B cell (primary cell): Measurements from ENCODE around the gene FYN. TPM values are rescaled to one million over a fixed set of nuclear protein-coding genes. Genes with fewer than 3 reads are reported as not detected.

Source experiments
- ATAC-seq: fragments of 200-7000 bp; cut with Tn5 transposase; one replicate; pipeline ENCODE4 v1.10.0; 2021; ENCODE audit warnings: low read depth, mild to moderate bottlenecking, moderate number of reproducible peaks, moderate library complexity
- CTCF ChIA-PET: fragments of 350-600 bp; sonication (Branson Sonifier 250); formaldehyde crosslinking; loops from one replicate; lab custom pipeline; 2021; ENCODE audit warnings: antibody characterized with exemption, inconsistent platforms; lab: Charles Lee
- POLR2A ChIA-PET: fragments of 350-600 bp; sonication (Branson Sonifier 250); formaldehyde crosslinking; loops from one replicate; lab custom pipeline; 2021; ENCODE audit warnings: antibody characterized with exemption; lab: Charles Lee
- DNase-seq: peaks from one replicate; pipeline ENCODE4 v3.0.0; 2013
- H2AFZ ChIP-seq: 2 replicates; pipeline ENCODE4 v1.6.1; 2012; ENCODE audit warnings: mild to moderate bottlenecking, low read depth, low read length; ENCODE audit not compliant: insufficient read depth, poor library complexity, severe bottlenecking
- H3K27ac ChIP-seq, 2 donors: 1 replicate in 1 of 2; 2 replicates in 1 of 2; pipeline ENCODE4 v1.5.1; 2012 to 2013; ENCODE audit warnings: low read length in 2 of 2, mild to moderate bottlenecking in 2 of 2, moderate library complexity in 1 of 2
- H3K27me3 ChIP-seq, 4 experiments: fragments of 200-600 bp in 1 of 4; sonication (generic) in 1 of 4; replicated peaks in 1 of 4; 1 replicate in 2 of 4; 2 replicates in 2 of 4; pipeline versions ENCODE4 v1.6.1 to v1.7.0; 2013 to 2016; ENCODE audit warnings: low read length in 3 of 4, mild to moderate bottlenecking in 2 of 4, mixed read lengths in 1 of 4, moderate library complexity in 1 of 4; ENCODE audit not compliant: insufficient read depth in 4 of 4, control insufficient read depth in 3 of 4; ENCODE audit errors: control extremely low read depth in 1 of 4
- H3K36me3 ChIP-seq, 2 experiments: replicated peaks in 1 of 2; 1 replicate in 1 of 2; 2 replicates in 1 of 2; pipeline versions ENCODE4 v1.6.1 to v1.7.1; 2013; ENCODE audit warnings: low read length in 1 of 2; ENCODE audit not compliant: insufficient read depth in 2 of 2, control insufficient read depth in 1 of 2; ENCODE audit errors: control extremely low read depth in 1 of 2, extremely low read depth in 1 of 2
- H3K4me1 ChIP-seq, 2 donors: fragments of 200-600 bp in 1 of 2; sonication (generic) in 1 of 2; 1 replicate in 1 of 2; 2 replicates in 1 of 2; pipeline versions ENCODE4 v1.5.1 to v1.6.1; 2013 to 2017; ENCODE audit warnings: low read length in 2 of 2; ENCODE audit not compliant: control insufficient read depth in 2 of 2, insufficient read depth in 2 of 2
- H3K4me2 ChIP-seq: replicated peaks from 2 replicates; pipeline ENCODE3; 2012; ENCODE audit warnings: mild to moderate bottlenecking, low read depth, low read length; ENCODE audit not compliant: poor library complexity, severe bottlenecking
- H3K4me3 ChIP-seq, 5 experiments: fragments of 200-600 bp in 1 of 5; sonication (generic) in 1 of 5; 1 replicate in 3 of 5; 2 replicates in 2 of 5; pipeline versions ENCODE4 v1.5.1 to v1.7.0; 2011 to 2016; ENCODE audit warnings: low read length in 4 of 5, mild to moderate bottlenecking in 4 of 5, low read depth in 2 of 5, control low read depth in 1 of 5, moderate library complexity in 1 of 5; ENCODE audit not compliant: insufficient read depth in 1 of 5; ENCODE audit errors: control extremely low read depth in 1 of 5, extremely low read depth in 1 of 5
- H3K79me2 ChIP-seq: fragments of 200-600 bp; sonication (generic); one replicate; pipeline ENCODE4 v1.6.0; 2016; ENCODE audit warnings: low read length; ENCODE audit not compliant: control insufficient read depth, insufficient read depth
- H3K9ac ChIP-seq: fragments of 200-600 bp; sonication (generic); 2 replicates; pipeline ENCODE4 v1.6.1; 2017; ENCODE audit warnings: mild to moderate bottlenecking, low read length, moderate library complexity
- H3K9me3 ChIP-seq, 3 donors: one replicate each; pipeline versions ENCODE4 v1.6.1 to v1.7.1; 2013; ENCODE audit warnings: low read length in 2 of 3; ENCODE audit not compliant: control insufficient read depth in 2 of 3, insufficient read depth in 1 of 3; ENCODE audit errors: control extremely low read depth in 1 of 3
- H4K20me1 ChIP-seq: 2 replicates; pipeline ENCODE4 v1.6.0; 2012; ENCODE audit warnings: mild to moderate bottlenecking, low read length; ENCODE audit not compliant: insufficient read depth, control insufficient read depth, poor library complexity, severe bottlenecking
- H3K27ac Mint-ChIP-seq: one replicate; pipeline ENCODE4 v1.8.0; 2021; ENCODE audit warnings: mixed read lengths
- H3K27me3 Mint-ChIP-seq: one replicate; pipeline ENCODE4 v1.8.0; 2021; ENCODE audit warnings: mixed read lengths
- H3K4me1 Mint-ChIP-seq: one replicate; pipeline ENCODE4 v1.8.0; 2021; ENCODE audit warnings: mixed read lengths
- H3K4me3 Mint-ChIP-seq: one replicate; pipeline ENCODE4 v1.8.0; 2021; ENCODE audit warnings: mixed read lengths
- H3K9me3 Mint-ChIP-seq: one replicate; pipeline ENCODE4 v1.8.0; 2022; ENCODE audit warnings: mixed read lengths; ENCODE audit not compliant: insufficient read depth
- CTCF ChIP-seq: fragments of 200-600 bp; IDR thresholded peaks from one replicate; pipeline ENCODE4 v1.8.0; 2022; ENCODE audit warnings: antibody characterized with exemption, mild to moderate bottlenecking
- EZH2 ChIP-seq: IDR thresholded peaks from 2 replicates; pipeline ENCODE4 v1.6.1; 2012; ENCODE audit warnings: borderline replicate concordance, low read depth, mild to moderate bottlenecking, moderate library complexity, low read length; ENCODE audit not compliant: insufficient read depth, poor library complexity, severe bottlenecking
- WGBS: methylation state at CpG from one replicate; pipeline ENCODE4 v1.1.5; 2013; ENCODE audit warnings: missing lambda C conversion rate; ENCODE audit not compliant: insufficient coverage; 5-methylcytosine and 5-hydroxymethylcytosine counted together
- intact Hi-C: fragments of 100-400 bp; cut with micrococcal nuclease; formaldehyde crosslinking; loops from one replicate; pipeline ENCODE4 v1.10.0; 2022
- polyA plus RNA-seq: library from polyadenylated mRNA; depleted of rRNA; stranded (reverse); fragments of >200 nt; gene quantifications from 2 replicates; pipeline ENCODE4 v1.2.3, GENCODE V29; 2012
- total RNA-seq, 2 donors: library from RNA; stranded (reverse); fragments of 120-200 nt in 1 of 2; gene quantifications; 1 replicate in 1 of 2; 2 replicates in 1 of 2; pipeline versions ENCODE4 v1.2.3 to v1.2.4, GENCODE V29; 2013 to 2022

The FYN gene
- total and polyA plus RNA-seq, 2 donors (not counting 1 experiment from before 2014, with no cell fraction given): 54.1 to 94.0 TPM

GRCh38 chr6:111792914-111793700, 80.1 kb downstream of the FYN start:
- H3K4me3 ChIP-seq: no peak overlapping the region
- H3K36me3 ChIP-seq: no peaks in the 10 kb centered on the region
- no peak overlapping the region for H3K4me3 Mint-ChIP-seq
- H3K27me3 Mint-ChIP-seq: no peaks in the 10 kb centered on the region
- H3K27me3 ChIP-seq: no peaks in the 10 kb centered on the region
- H3K4me2 ChIP-seq: no peak overlapping the region
- no peak for ATAC-seq
- ChIA-PET CTCF (interaction anchor here (0.8 kb wide), 1 partner anchor 10 kb away, joined by 3 read pairs; no protein-coding TSS in a partner anchor), POLR2A (interaction anchor here (0.7 kb wide), 1 partner anchor 34 kb away, joined by 4 read pairs; no protein-coding TSS in a partner anchor)
- H3K79me2 ChIP-seq: peaks cover 16% of the 10 kb centered on the region
- 93% methylated on average over 3 of the region's 10 CpGs for WGBS
- H3K9me3 Mint-ChIP-seq: no peaks in the 10 kb centered on the region
- no peaks in the 10 kb centered on the region for H4K20me1 ChIP-seq
- peaks cover 0 to 6% of the 10 kb centered on the region in 2 donors for H3K4me1 ChIP-seq
- H3K27ac Mint-ChIP-seq: no peak overlapping the region
- H3K9me3 ChIP-seq: no peaks in the 10 kb centered on the region
- no peak overlapping the region for H3K9ac ChIP-seq
- no peak overlapping the region for H2AFZ ChIP-seq
- intact Hi-C loops: no loop called here
- no peak for DNase-seq
- peaks cover 9% of the 10 kb centered on the region for H3K4me1 Mint-ChIP-seq
- no peak overlapping the region for H3K27ac ChIP-seq
- TF ChIP-seq EZH2 (no peak), CTCF (no peak)

- Histone ChIP-seq H2AFZ (no peak overlapping the region), H3K36me3 (no peaks in the 10 kb centered on the region), H3K4me2 (no peak overlapping the region), H3K27ac (no peak overlapping the region), H3K79me2 (peaks cover 16% of the 10 kb centered on the region), H4K20me1 (no peaks in the 10 kb centered on the region), H3K4me3 (no peak overlapping the region), H3K4me1 (peaks cover 0 to 6% of the 10 kb centered on the region in 2 donors), H3K9me3 (no peaks in the 10 kb centered on the region), H3K9ac (no peak overlapping the region), H3K27me3 (no peaks in the 10 kb centered on the region)
- peaks cover 9% of the 10 kb centered on the region for H3K4me1 Mint-ChIP-seq
- 100% methylated on average over 1 of the region's 2 CpGs for WGBS
- TF ChIP-seq EZH2 (no peak), CTCF (no peak)
- ATAC-seq (no peak), DNase-seq (no peak)
- H3K27me3 Mint-ChIP-seq: no peaks in the 10 kb centered on the region
- intact Hi-C loops: no loop called here
- CTCF ChIA-PET: no interaction called here
- POLR2A ChIA-PET: interaction anchor here (0.6 kb wide), 1 partner anchor 49 kb away, joined by 6 read pairs; no protein-coding TSS in a partner anchor
- H3K9me3 Mint-ChIP-seq: no peaks in the 10 kb centered on the region
- no peak overlapping the region for H3K4me3 Mint-ChIP-seq
- H3K27ac Mint-ChIP-seq: no peak overlapping the region
Measured at GRCh38 chr6:111792241-111792640, 81.0 kb downstream of the FYN start.
